A673 (cell line): Measurements from ENCODE around the gene SRCAP.

Experiments
- EZH2 ChIP-seq: fragments of 200-600 bp; sonication (generic); IDR thresholded peaks from 2 replicates; pipeline ENCODE4 v1.6.1; 2017; ENCODE audit warnings: borderline replicate concordance, low read depth, mild to moderate bottlenecking, mixed read lengths, antibody characterized with exemption, low read length; ENCODE audit not compliant: poor library complexity, severe bottlenecking
- TF ChIP-seq, protein P1 (sequence below): fragments of 300-800, 200-600 bp; sonication (generic); conservative IDR thresholded peaks from 2 replicates; pipeline ENCODE4 v1.5.1; 2017; ENCODE audit warnings: low read depth, mild to moderate bottlenecking, antibody characterized with exemption, low read length, moderate library complexity, mixed read lengths

DNA sequence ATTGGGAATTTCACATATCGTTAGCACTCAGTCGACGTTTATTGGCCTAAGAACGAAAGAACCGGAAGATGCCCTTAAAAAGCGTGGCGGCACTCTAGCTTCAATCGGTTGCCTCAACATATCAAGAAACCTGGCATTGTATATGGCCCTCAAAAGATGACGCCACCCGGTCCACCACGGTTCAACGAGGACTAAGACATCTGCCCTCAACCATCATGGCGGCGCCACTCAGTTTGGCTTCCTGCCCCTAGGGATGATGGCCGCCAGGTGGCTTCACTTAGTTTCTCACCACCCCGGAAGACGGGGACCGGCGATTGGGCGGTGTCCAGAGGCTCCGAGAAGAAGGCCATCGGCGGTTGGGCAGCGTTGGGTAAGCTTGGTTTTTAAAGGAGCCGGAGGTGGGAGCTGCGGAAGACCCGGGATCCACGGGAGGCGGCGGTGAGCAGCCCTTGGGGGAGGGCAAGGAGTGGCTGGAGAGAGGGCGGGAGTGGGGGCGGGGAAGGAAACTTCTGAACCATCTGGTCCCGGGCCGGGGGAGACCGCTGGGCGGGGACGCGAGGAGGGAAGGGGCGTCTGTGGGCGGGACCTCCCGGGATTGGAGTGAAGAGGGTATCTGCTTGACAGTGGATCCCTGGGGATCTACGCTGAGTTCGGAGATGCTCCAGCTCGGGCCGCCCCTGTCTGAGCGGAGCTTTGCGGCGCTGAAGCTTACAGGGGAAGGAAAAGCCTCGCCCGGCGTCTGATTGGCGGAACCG lies 48.4 kb upstream of the SRCAP start, which contains the start of gene PRR14:
- TF ChIP-seq, protein P1, sequence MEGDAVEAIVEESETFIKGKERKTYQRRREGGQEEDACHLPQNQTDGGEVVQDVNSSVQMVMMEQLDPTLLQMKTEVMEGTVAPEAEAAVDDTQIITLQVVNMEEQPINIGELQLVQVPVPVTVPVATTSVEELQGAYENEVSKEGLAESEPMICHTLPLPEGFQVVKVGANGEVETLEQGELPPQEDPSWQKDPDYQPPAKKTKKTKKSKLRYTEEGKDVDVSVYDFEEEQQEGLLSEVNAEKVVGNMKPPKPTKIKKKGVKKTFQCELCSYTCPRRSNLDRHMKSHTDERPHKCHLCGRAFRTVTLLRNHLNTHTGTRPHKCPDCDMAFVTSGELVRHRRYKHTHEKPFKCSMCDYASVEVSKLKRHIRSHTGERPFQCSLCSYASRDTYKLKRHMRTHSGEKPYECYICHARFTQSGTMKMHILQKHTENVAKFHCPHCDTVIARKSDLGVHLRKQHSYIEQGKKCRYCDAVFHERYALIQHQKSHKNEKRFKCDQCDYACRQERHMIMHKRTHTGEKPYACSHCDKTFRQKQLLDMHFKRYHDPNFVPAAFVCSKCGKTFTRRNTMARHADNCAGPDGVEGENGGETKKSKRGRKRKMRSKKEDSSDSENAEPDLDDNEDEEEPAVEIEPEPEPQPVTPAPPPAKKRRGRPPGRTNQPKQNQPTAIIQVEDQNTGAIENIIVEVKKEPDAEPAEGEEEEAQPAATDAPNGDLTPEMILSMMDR, result no peak
- TF ChIP-seq EZH2, result no peak
